ENCODE data around the gene APCDD1.
"Not testable (repeated sequence)": the region's sequence is repeated elsewhere in the genome, so short reads cannot be mapped to it uniquely, and the experiment has no call there.

APCDD1 gene

GRCh38 chr18:10526561-10526949 lies 72.1 kb downstream of the APCDD1 start:
- Mint-ChIP-seq H3K36me3 (ENCODE audit: low read depth) (peaks cover 31% of the 10 kb centered on the region), H3K4me1 (ENCODE audit: low read depth) (peaks cover 57% of the 10 kb centered on the region)
- DNase-seq: no peak

GRCh38 chr18:10528439-10528838 lies 74.0 kb downstream of the APCDD1 start:
- Mint-ChIP-seq H3K4me3 (peak overlapping the region; percentile 95), H3K27me3 (no peaks in the 10 kb centered on the region), H3K9me3 (no peaks in the 10 kb centered on the region), H3K27ac (peak overlapping the region; percentile 71), H3K4me1 (ENCODE audit: low read depth) (peaks cover 61% of the 10 kb centered on the region), H3K36me3 (ENCODE audit: low read depth) (peaks cover 43% of the 10 kb centered on the region)
- no peak for DNase-seq

More at GRCh38 chr18:10526561-10526949, 72.1 kb downstream of the APCDD1 start:
- no peaks in the 10 kb centered on the region for H3K9me3 Mint-ChIP-seq
- peaks cover 3% of the 10 kb centered on the region for H3K27me3 Mint-ChIP-seq
- H3K27ac Mint-ChIP-seq: peak overlapping the region; percentile 92
- H3K4me3 Mint-ChIP-seq: peak overlapping the region; percentile 95

GRCh38 chr18:10530002-10530401 lies 75.6 kb downstream of the APCDD1 start:
- H3K4me3 Mint-ChIP-seq: peak overlapping the region; percentile 45
- H3K36me3 Mint-ChIP-seq (ENCODE audit: low read depth): peaks cover 54% of the 10 kb centered on the region
- no peaks in the 10 kb centered on the region for H3K27me3 Mint-ChIP-seq
- DNase-seq: no peak
- peaks cover 51% of the 10 kb centered on the region for H3K4me1 Mint-ChIP-seq (ENCODE audit: low read depth)
- no peaks in the 10 kb centered on the region for H3K9me3 Mint-ChIP-seq
- H3K27ac Mint-ChIP-seq: peak overlapping the region; percentile 96

GRCh38 chr18:10530852-10531251 lies 76.4 kb downstream of the APCDD1 start:
- Mint-ChIP-seq H3K4me3 (peak overlapping the region; percentile 45), H3K27me3 (no peaks in the 10 kb centered on the region), H3K4me1 (ENCODE audit: low read depth) (peaks cover 49% of the 10 kb centered on the region), H3K36me3 (ENCODE audit: low read depth) (peaks cover 56% of the 10 kb centered on the region), H3K27ac (peak overlapping the region; percentile 96), H3K9me3 (no peaks in the 10 kb centered on the region)
- DNase-seq: no peak

GRCh38 chr18:10533111-10533510 lies 78.7 kb downstream of the APCDD1 start:
- Mint-ChIP-seq H3K4me1 (ENCODE audit: low read depth) (peaks cover 52% of the 10 kb centered on the region), H3K9me3 (no peaks in the 10 kb centered on the region), H3K27me3 (no peaks in the 10 kb centered on the region), H3K4me3 (no peak overlapping the region), H3K27ac (no peak overlapping the region), H3K36me3 (ENCODE audit: low read depth) (peaks cover 60% of the 10 kb centered on the region)
- DNase-seq: no peak

- Mint-ChIP-seq H3K4me1 (ENCODE audit: low read depth) (peaks cover 35% of the 10 kb centered on the region), H3K9me3 (no peaks in the 10 kb centered on the region), H3K36me3 (ENCODE audit: low read depth) (peaks cover 73% of the 10 kb centered on the region), H3K27ac (peak overlapping the region; percentile 18), H3K4me3 (no peak overlapping the region), H3K27me3 (no peaks in the 10 kb centered on the region)
- no peak for DNase-seq
Measured at GRCh38 chr18:10536280-10536679, 81.8 kb downstream of the APCDD1 start.

GRCh38 chr18:10537765-10538164 lies 83.3 kb downstream of the APCDD1 start:
- H3K4me3 Mint-ChIP-seq: no peak overlapping the region
- no peak for DNase-seq
- peaks cover 81% of the 10 kb centered on the region for H3K36me3 Mint-ChIP-seq (ENCODE audit: low read depth)
- no peaks in the 10 kb centered on the region for H3K9me3 Mint-ChIP-seq
- H3K4me1 Mint-ChIP-seq (ENCODE audit: low read depth): peaks cover 32% of the 10 kb centered on the region
- H3K27me3 Mint-ChIP-seq: no peaks in the 10 kb centered on the region
- no peak overlapping the region for H3K27ac Mint-ChIP-seq

- not testable (repeated sequence) for H3K27ac Mint-ChIP-seq, DNase-seq, H3K4me3 Mint-ChIP-seq, H3K27me3 Mint-ChIP-seq, H3K9me3 Mint-ChIP-seq
- peaks cover 32% of the 10 kb centered on the region for H3K4me1 Mint-ChIP-seq (ENCODE audit: low read depth)
- peaks cover 78% of the 10 kb centered on the region for H3K36me3 Mint-ChIP-seq (ENCODE audit: low read depth)
Measured at GRCh38 chr18:10539124-10539523, 84.7 kb downstream of the APCDD1 start.
